MM.1S (cell line): Measurements from ENCODE around the gene TJAP1.

ENCODE experiments used
- EZH2 ChIP-seq: fragments of 300-600 bp; sonication (generic); optimal IDR thresholded peaks from 2 replicates; pipeline ENCODE3; 2017; ENCODE audit warnings: low read depth, mild to moderate bottlenecking, antibody characterized with exemption, low read length, mixed read lengths
- EZH2phosphoT487 ChIP-seq: fragments of 300-600 bp; sonication (generic); IDR thresholded peaks from 2 replicates; pipeline ENCODE4 v1.6.1; 2018; ENCODE audit warnings: antibody characterized with exemption, low read length
- TF ChIP-seq, protein P1 (sequence below): fragments of 300-600 bp; sonication (generic); IDR thresholded peaks from 2 replicates; pipeline ENCODE4 v1.5.1; 2016; ENCODE audit warnings: antibody characterized with exemption, low read length, mixed read lengths

DNA sequence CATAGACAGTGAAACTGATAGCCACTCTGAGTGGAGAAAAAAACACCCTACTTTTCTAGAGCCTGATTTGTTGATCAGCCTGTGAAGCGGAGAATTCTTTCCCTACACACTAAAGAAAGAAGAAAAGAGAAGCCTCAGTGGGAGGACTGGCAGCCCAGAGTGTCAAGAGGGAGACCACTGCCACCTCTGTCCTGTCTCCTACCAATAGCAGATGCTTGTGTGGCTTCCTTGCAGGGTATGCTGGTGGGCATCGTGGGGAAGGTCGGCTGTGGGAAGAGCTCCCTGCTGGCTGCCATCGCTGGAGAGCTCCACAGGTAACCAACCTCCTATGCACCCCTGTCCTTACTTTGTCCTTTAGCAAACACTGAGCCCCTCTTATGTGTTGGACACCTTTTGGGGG is 39.7 kb upstream of the TJAP1 start:
- TF ChIP-seq, protein P1, sequence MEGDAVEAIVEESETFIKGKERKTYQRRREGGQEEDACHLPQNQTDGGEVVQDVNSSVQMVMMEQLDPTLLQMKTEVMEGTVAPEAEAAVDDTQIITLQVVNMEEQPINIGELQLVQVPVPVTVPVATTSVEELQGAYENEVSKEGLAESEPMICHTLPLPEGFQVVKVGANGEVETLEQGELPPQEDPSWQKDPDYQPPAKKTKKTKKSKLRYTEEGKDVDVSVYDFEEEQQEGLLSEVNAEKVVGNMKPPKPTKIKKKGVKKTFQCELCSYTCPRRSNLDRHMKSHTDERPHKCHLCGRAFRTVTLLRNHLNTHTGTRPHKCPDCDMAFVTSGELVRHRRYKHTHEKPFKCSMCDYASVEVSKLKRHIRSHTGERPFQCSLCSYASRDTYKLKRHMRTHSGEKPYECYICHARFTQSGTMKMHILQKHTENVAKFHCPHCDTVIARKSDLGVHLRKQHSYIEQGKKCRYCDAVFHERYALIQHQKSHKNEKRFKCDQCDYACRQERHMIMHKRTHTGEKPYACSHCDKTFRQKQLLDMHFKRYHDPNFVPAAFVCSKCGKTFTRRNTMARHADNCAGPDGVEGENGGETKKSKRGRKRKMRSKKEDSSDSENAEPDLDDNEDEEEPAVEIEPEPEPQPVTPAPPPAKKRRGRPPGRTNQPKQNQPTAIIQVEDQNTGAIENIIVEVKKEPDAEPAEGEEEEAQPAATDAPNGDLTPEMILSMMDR = no peak
- no peak for TF ChIP-seq EZH2phosphoT487
- TF ChIP-seq EZH2 = no peak
